ENCODE results near the gene FTCD.

GRCh38 chr21:46097336-46098293 lies 57.8 kb downstream of the FTCD start, which contains the start of gene COL6A2:
- TF ChIP-seq CTCF (IDR thresholded peaks at IDR 0.05) (peak in 1 of 3 experiments; percentile 46), POLR2A (IDR thresholded peaks at IDR 0.05) (peak in 1 of 2 donors; percentile 90), POLR2AphosphoS5 (IDR thresholded peaks at IDR 0.05; ENCODE audit: insufficient read depth in 1 of 2, low read depth in 1 of 2) (peak in 1 of 2 donors; percentile 67)

Data from vagina (tissue), 2 donors.